ENCODE data around the gene SNX20.

SNX20 gene, protein sequence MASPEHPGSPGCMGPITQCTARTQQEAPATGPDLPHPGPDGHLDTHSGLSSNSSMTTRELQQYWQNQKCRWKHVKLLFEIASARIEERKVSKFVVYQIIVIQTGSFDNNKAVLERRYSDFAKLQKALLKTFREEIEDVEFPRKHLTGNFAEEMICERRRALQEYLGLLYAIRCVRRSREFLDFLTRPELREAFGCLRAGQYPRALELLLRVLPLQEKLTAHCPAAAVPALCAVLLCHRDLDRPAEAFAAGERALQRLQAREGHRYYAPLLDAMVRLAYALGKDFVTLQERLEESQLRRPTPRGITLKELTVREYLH

DNA sequence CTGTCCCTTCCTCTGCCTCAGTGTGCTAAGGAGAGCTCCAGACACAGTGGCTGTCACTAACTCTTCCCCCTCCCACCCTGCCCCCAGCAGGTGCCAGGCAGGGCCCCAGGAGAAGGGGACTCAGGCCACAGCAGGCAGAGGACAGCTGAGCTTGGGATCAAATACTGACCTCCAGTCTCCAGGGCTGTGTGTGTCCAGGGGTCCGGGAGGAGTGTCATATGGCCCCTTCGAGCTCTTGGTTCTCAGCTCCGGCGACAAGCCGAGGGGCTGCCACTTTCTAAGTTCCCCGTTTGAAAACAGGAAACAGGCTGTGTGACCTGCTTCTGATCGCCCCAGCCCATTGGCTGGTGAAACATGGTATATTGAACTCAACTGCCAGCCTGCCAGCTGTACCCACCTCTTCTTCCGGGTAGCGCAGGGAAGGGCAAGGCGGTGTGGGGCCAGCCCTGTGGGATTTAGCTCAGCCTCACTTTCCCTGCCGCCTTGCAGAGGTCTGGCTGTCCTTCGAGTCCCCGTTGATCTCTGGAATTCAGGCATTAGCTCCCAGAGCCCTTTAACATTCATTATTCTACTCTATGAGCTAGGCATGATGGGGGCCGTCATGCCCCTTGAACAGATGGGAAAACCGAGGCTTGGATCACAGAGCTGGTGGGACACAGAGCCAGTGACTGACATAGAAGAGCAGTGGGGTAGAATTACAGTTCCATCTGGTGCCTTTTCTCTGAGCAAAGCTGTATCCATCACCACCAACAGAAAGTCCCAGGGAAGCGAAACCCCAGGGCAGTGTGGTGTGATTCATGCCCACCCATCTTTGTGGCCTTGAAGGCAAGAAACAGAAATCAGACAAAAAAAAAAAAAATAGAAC lies at the start of gene SNX20:
Gene SNX20 (minus strand): TSS at position 292 of the 865 bp plus-strand sequence. CDS start 3,786 bp downstream, outside the sequence.
- no peak within 1 kb of the TSS for H3K4me3 ChIP-seq (ENCODE audit: low read length)
- TF ChIP-seq, protein P1, sequence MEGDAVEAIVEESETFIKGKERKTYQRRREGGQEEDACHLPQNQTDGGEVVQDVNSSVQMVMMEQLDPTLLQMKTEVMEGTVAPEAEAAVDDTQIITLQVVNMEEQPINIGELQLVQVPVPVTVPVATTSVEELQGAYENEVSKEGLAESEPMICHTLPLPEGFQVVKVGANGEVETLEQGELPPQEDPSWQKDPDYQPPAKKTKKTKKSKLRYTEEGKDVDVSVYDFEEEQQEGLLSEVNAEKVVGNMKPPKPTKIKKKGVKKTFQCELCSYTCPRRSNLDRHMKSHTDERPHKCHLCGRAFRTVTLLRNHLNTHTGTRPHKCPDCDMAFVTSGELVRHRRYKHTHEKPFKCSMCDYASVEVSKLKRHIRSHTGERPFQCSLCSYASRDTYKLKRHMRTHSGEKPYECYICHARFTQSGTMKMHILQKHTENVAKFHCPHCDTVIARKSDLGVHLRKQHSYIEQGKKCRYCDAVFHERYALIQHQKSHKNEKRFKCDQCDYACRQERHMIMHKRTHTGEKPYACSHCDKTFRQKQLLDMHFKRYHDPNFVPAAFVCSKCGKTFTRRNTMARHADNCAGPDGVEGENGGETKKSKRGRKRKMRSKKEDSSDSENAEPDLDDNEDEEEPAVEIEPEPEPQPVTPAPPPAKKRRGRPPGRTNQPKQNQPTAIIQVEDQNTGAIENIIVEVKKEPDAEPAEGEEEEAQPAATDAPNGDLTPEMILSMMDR (conservative IDR thresholded peaks at IDR 0.05; ENCODE audit: low read depth, low read length) = no peak
- no peak for DNase-seq (ENCODE audit: low read depth)

DNA sequence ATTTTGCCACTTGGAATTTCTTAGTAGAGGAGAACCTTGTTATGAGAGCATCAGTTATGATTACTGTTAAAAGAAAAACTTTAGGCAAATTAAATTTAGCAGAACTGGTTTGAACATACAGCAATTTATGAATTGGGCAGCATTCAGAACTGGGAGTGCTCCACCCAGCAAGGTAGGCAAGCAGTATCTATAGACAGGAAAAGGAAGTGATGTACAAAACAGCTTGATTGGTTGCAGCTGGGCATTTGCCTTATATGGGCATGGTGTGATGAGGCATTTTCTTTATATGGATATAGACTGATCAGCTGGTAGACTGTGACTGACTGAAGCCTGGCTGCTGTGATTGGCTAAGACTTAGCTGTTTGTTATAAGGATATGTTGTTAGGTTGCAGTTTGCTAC lies 43.2 kb upstream of the SNX20 start:
- no peak for DNase-seq (ENCODE audit: low read depth)
- no peak overlapping the region for H3K4me3 ChIP-seq (ENCODE audit: low read length)
- TF ChIP-seq, protein P1 (conservative IDR thresholded peaks at IDR 0.05; ENCODE audit: low read depth, low read length) = no peak

DNA sequence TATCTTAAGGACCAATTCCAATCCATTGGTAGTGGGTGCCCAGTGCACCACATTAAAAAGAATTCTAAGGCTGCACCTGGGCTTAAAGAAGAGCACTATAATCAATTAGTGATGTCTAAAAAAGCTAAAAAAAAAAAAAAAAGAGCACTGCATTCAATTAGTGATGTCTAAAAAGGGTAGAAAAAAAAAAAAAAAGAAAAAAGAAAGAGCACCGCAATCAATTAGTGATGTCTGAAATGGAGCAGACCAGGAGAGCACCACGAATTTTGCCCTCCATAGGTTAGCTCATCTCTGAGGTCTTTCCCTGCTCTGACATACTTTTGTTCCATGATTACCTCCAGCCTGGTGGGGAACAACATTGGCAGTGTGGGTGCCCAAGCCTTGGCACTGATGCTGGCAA lies 41.8 kb upstream of the SNX20 start:
- TF ChIP-seq, protein P1 (conservative IDR thresholded peaks at IDR 0.05; ENCODE audit: low read depth, low read length) = no peak
- DNase-seq (ENCODE audit: low read depth) = no peak

DNA sequence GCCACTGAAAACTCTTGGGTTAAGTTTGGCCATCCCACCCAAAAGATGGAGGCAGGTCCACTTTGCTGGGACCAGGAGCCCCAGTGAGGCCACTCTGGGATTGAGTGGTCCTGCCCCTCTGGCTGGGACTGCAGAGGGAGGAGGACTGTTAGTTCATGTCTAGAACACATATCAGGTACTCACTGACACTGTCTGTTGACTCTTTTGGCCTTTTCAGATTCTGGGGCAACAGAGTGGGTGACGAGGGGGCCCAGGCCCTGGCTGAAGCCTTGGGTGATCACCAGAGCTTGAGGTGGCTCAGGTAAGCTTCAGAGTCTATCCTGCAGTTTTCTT lies 41.3 kb upstream of the SNX20 start:
- TF ChIP-seq, protein P1 (conservative IDR thresholded peaks at IDR 0.05; ENCODE audit: low read depth, low read length) = no peak
- no peak overlapping the region for H3K4me3 ChIP-seq (ENCODE audit: low read length)
- no peak for DNase-seq (ENCODE audit: low read depth)

More for the DNA sequence above, 41.8 kb upstream of the SNX20 start:
- no peak overlapping the region for H3K4me3 ChIP-seq (ENCODE audit: low read length)

DNA sequence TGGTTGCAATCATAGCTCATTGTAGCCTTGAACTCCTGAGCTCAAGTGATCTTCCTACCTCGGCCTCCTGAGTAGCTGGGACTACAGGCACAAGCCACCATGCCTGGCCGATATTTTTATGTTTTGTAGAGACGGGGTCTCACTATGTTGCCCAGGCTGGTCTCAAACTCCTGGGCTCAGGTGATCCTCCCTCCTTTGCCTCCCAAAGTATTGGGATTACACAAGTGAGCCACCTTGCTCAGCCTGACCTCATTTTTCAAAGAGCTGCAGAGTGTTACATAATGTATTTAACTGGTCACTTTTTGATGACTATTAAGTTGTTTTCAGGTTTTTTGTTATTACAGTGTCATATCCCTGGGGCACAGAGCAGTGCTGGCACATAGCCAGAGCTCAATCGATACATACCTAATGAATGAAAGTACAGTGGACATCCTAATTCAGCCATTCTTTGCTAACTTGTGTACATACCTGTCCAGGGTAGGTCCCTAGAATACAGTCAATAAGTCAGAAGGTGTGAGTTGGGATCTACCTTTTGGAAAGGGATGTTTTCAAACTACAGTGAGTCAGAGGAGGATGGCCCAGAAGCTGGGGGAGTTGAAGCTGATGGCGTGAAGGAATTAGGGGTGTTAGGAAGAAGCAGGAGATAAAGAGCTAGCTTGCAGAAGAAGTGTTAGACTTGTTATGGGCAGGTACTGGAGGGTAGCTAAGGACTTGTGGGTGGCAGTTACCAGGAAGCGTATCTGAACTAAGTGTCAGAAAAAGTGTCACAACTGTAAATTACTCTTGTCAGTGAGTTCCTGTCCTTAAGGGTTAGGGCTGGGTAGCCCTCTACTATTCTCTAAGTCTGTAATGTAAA lies 40.7 kb upstream of the SNX20 start:
- no peak for DNase-seq (ENCODE audit: low read depth)
- H3K4me3 ChIP-seq (ENCODE audit: low read length) = no peak overlapping the region
- TF ChIP-seq, protein P1 (conservative IDR thresholded peaks at IDR 0.05; ENCODE audit: low read depth, low read length) = no peak

DNA sequence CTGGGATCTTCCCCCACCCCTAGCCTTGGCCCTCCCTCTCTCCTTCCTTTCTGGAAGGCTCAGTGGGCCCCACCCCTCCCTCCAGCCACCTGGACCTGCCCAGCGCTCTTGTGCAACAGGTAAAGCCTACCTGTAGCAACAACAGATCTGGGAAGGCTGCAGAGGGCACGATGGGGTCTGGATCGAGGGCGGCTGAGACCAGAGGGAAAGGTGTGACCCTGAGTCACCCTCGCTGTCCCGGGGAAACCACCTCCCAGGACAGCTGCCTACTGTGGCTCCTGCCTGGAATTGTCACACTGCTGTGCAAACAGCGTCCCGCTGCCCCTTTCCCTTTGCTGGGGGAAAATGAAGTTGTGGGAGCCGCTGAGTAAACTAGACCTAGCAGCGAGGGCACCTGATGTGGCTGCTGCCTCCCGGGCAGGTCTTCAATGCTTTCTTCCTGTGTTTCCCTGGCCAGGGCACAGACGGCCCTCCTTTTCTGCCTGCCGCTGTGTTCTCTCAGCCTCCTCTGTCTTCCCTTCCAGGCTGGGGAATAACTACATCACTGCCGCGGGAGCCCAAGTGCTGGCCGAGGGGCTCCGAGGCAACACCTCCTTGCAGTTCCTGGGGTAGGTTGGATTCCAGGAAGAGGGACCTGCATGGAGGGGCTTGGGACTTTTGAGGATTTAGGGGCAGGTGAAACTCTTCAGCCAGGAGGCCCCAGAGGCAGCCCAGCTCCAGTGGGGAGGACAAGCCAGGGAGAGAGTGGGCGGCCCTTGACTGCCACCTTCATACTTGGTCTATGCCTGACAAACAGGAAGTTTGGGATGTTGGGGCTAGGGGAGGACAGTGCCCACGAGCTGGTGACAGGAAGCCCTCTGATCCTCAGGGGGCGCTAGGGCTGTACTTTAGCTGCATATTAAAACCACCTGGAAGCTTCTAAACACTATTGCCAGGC lies 38.6 kb upstream of the SNX20 start:
- no peak for DNase-seq (ENCODE audit: low read depth)
- TF ChIP-seq, protein P1 (conservative IDR thresholded peaks at IDR 0.05; ENCODE audit: low read depth, low read length) = no peak
- H3K4me3 ChIP-seq (ENCODE audit: low read length) = no peak overlapping the region

All from retinal pigment epithelial cell (primary cell).